ENCODE data around the gene MYOZ1.
"Not testable (repeated sequence)": the region's sequence is repeated elsewhere in the genome, so short reads cannot be mapped to it uniquely, and the experiment has no call there.

MYOZ1 gene

GRCh38 chr10:73647875-73648651 is 6.8 kb upstream of the MYOZ1 start:
- DNase-seq (ENCODE audit: low read depth, low spot score), result peak; percentile 14

GRCh38 chr10:73647211-73647874 is 6.1 kb upstream of the MYOZ1 start:
- peak; percentile 57 for DNase-seq (ENCODE audit: low read depth, low spot score)

- DNase-seq (ENCODE audit: low read depth, low spot score), result no peak
Observed at GRCh38 chr10:73646598-73647041, 5.3 kb upstream of the MYOZ1 start.

DNA sequence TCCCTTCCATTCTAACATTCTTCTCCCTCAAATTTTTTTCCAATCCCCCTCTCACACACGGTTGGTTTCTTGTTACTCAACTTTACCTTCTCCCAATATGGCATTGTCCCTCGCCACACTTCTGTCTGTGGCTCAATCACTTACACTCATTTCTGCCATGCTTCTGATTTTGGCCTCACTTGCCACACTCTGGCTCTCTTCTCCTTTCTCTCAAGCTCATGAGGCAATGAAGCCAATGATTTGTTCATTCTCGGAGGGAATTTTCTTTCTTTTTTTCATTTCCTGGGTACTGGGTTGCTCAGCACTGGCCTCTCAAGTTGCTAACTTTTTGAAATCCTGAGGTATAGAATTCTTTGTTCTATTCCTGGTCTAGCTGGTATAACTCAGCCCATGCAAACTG is 4.0 kb upstream of the MYOZ1 start:
- no peak for DNase-seq (ENCODE audit: low read depth, low spot score)

DNA sequence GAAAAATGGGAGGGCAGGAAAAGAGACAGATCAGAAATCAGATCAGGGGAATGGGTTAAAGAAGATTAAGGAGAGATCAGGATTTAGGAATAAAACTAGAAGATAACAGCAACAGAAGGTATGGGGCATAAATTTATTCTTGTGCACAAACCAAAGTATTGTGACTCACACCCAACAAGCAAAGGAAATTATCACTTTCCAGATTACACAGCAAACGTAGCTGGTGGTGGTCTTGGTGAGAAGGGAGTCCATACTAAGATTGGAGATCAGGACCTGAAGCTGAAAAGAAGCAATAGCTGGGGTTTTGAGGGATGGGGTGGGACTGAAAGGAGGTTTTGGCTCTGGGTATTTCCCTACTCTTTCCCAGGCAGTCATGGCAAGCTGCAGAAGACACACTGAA is 3.5 kb upstream of the MYOZ1 start:
- no peak for DNase-seq (ENCODE audit: low read depth, low spot score)

- peak; percentile 81 for DNase-seq (ENCODE audit: low read depth, low spot score)
Observed at GRCh38 chr10:73644015-73644743, 2.9 kb upstream of the MYOZ1 start.

- no peak for DNase-seq (ENCODE audit: low read depth, low spot score)
Observed at GRCh38 chr10:73643362-73643761, 2.1 kb upstream of the MYOZ1 start.

DNA sequence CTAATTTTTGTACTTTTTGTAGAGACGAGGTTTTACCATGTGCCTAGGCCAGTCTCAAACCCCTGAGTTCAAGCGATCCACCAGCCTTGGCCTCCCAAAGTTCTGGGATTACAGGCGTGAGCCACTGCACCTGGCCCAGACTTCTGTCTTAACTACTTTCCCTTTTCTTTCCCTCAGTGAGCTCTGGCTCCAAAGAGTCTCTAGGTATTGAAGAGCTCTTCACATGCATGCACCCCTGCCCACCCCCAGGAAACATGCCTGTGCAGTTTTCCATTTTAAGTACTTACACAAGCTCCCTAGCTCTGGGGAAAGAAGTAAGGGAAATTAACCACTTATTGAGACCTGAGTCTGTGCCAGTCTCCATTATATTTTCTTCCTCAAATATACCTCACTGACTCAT is 2.0 kb downstream of the MYOZ1 start:
- no peak for DNase-seq (ENCODE audit: low read depth, low spot score)

GRCh38 chr10:73635781-73636180 is 5.5 kb downstream of the MYOZ1 start:
- DNase-seq (ENCODE audit: low read depth, low spot score), result no peak

GRCh38 chr10:73634421-73634820 is 6.9 kb downstream of the MYOZ1 start:
- DNase-seq (ENCODE audit: low read depth, low spot score), result no peak

GRCh38 chr10:73629165-73629564 is 12.1 kb downstream of the MYOZ1 start:
- no peak for DNase-seq (ENCODE audit: low read depth, low spot score)

DNA sequence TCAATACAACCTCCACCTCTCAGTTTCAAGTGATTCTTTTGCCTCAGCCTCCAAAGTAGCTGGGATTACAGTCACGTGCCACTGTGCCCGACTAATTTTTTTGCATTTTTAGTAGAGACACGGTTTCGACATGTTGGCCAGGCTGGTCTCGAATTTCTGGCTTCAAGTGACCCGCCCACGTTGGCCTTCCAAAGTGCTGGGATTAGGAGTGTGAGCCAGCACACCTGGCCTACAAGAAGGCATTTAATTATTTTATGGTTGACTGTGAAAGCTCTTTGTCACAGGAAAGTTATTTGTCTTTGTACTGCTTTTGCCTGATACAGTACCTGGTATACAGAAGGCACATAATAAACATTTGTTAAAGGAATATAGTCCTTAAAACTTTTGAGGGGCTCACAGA is 12.9 kb downstream of the MYOZ1 start:
- no peak for DNase-seq (ENCODE audit: low read depth, low spot score)

GRCh38 chr10:73627300-73627699 is 14.0 kb downstream of the MYOZ1 start:
- DNase-seq (ENCODE audit: low read depth, low spot score), result no peak

- DNase-seq (ENCODE audit: low read depth, low spot score), result peak; percentile 99
Observed at GRCh38 chr10:73625884-73626752, 15.2 kb downstream of the MYOZ1 start.

DNA sequence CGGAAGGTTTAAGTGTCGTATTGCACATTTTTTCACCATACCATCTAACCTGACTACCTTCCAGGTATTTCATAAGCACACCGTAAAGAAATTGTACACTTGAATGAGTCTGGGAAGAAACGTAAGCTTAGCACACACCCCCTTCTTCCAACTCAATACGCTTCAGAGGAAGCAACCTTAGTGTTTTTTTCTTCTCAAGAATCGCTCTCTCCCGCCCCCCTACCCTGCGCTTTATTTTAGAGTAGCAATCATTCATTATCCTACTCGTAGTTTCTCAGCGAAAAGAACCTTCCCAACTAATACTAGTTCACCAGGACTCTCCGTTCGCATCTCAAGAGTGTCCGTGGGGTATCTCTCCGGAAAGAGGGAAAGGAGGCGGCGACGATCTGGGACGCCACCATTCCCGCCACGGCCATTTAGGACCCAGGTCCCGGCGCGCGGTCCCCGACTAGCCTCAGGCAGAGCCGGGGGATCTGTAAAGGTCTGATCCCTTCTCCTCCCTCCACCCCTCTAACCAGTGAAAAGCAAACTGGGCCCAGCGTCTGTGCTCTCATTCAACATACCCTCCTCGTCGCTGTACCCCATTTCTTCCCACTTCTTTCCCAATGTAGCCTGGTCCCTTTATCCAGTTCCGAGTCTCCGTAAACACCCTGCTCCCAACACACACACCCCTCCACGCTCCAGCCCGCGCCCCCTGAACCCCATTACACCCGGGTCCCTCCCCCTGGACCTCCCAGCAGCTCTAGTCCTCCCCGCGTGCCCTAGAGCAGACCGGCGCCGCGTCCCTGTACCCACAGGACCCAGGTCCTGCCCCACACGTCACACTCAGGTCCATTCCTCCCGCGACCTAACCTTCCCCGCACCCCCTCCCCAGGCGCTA is 16.0 kb downstream of the MYOZ1 start:
- DNase-seq (ENCODE audit: low read depth, low spot score), result peak; percentile 50

- no peak for DNase-seq (ENCODE audit: low read depth, low spot score)
Observed at GRCh38 chr10:73623056-73623455, 18.2 kb downstream of the MYOZ1 start.

DNA sequence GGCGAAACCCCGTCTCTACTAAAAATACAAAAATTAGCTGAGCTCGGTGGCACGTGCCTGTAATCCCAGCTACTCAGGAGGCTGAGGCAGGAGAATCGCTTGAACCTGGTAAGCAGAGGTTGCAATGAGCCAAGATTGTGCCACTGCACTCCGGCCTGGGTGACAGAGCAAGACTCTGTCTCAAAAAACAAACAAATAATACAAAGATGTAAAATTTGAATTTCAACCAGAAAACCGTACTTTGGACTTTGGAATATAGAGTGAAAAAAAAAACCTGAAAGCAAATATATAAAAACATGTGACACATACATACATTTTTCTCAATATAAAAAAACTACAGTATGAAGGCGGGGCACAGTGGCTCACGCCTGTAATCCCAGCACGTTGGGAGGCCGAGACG is 20.3 kb downstream of the MYOZ1 start:
- not testable (repeated sequence) for DNase-seq (ENCODE audit: low read depth, low spot score)

GRCh38 chr10:73617143-73617542 is 24.1 kb downstream of the MYOZ1 start:
- DNase-seq (ENCODE audit: low read depth, low spot score), result not testable (repeated sequence)

GRCh38 chr10:73614720-73615119 is 26.6 kb downstream of the MYOZ1 start:
- DNase-seq (ENCODE audit: low read depth, low spot score), result no peak

- no peak for DNase-seq (ENCODE audit: low read depth, low spot score)
Observed at GRCh38 chr10:73609116-73609515, 32.2 kb downstream of the MYOZ1 start.
